ENCODE results near the gene ACOX3.

DNA sequence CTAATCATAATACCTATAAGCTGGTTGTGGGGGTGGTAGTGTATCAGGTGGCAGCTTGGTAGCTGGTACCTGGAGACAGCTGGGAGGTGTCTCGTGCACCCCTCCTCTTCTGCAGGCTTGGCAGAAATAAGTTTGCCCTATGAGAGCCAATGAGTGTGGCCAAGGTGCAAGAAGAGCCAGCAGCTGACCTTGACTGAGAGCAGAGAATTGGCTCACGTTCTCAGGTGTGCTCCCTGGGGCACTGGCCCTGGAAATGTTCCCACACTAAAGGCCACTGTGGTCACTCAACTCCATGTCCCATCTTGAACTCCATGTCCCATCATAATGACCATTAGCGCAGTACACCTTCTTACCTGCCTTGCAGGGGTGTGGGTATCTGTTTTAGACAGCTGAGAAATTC is 13.4 kb upstream of the ACOX3 start:
- TF ChIP-seq, protein P1, sequence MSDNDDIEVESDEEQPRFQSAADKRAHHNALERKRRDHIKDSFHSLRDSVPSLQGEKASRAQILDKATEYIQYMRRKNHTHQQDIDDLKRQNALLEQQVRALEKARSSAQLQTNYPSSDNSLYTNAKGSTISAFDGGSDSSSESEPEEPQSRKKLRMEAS (IDR thresholded peaks at IDR 0.05; ENCODE audit: low read depth, low read length), result no peak
- no peak for TF ChIP-seq MTA3 (IDR thresholded peaks at IDR 0.05; ENCODE audit: borderline replicate concordance, low read length)
- TF ChIP-seq EP300 (IDR thresholded peaks at IDR 0.05; ENCODE audit: borderline replicate concordance in 1 of 2, control insufficient read depth in 1 of 2, low read depth in 2 of 2, low read length in 2 of 2), result no peak
- TF ChIP-seq TCF3 (IDR thresholded peaks at IDR 0.05; ENCODE audit: borderline replicate concordance, insufficient read depth, low read depth, low read length), result no peak
